HepG2 (cell line): Measurements from ENCODE around the gene PODN. TPM values are rescaled to one million over a fixed set of nuclear protein-coding genes. Genes with fewer than 3 reads are reported as not detected.
A peak's percentile ranks its signal among the peaks of the same experiment; 100 is the strongest.

Experiments
- BCL3 ChIP-seq: sonication (generic); formaldehyde crosslinking; IDR thresholded peaks from 2 replicates; pipeline ENCODE4 v1.5.1; 2020; ENCODE audit warnings: mild to moderate bottlenecking, missing genetic modification reagents, moderate library complexity
- CENPX ChIP-seq: sonication (generic); formaldehyde crosslinking; IDR thresholded peaks from 2 replicates; pipeline ENCODE4 v1.9.0; 2021; ENCODE audit warnings: mild to moderate bottlenecking, missing genetic modification reagents, moderate library complexity
- ERF ChIP-seq: IDR thresholded peaks from 2 replicates; pipeline ENCODE4 v1.6.1; 2018; ENCODE audit warnings: missing biosample characterization, missing genetic modification reagents
- ESRRA ChIP-seq: sonication (generic); formaldehyde crosslinking; IDR thresholded peaks from 2 replicates; pipeline ENCODE4 v1.5.1; 2020; ENCODE audit warnings: mild to moderate bottlenecking, low read depth, missing genetic modification reagents
- HDAC1 ChIP-seq: sonication (generic); formaldehyde crosslinking; IDR thresholded peaks from 2 replicates; pipeline ENCODE4 v1.5.1; 2020; ENCODE audit warnings: mild to moderate bottlenecking, missing genetic modification reagents
- HOXA9 ChIP-seq: sonication (generic); formaldehyde crosslinking; IDR thresholded peaks from 2 replicates; pipeline ENCODE4 v1.8.1; 2022; ENCODE audit warnings: missing genetic modification reagents, mild to moderate bottlenecking, moderate library complexity, borderline replicate concordance
- IRX3 ChIP-seq: sonication (generic); formaldehyde crosslinking; IDR thresholded peaks from 2 replicates; pipeline ENCODE4 v1.8.1; 2023; ENCODE audit warnings: mild to moderate bottlenecking, low read depth, missing genetic modification reagents, borderline replicate concordance
- KLF9 ChIP-seq: IDR thresholded peaks from 2 replicates; pipeline ENCODE4 v1.6.1; 2016; ENCODE audit warnings: low read depth
- MAZ ChIP-seq, 2 experiments: sonication (generic) in 1 of 2; formaldehyde crosslinking in 1 of 2; IDR thresholded peaks; 2 replicates each; pipeline versions ENCODE4 v1.5.0 to v1.6.1; 2012 to 2020; ENCODE audit warnings: low read depth in 2 of 2, mild to moderate bottlenecking in 2 of 2, borderline replicate concordance in 1 of 2, improper control_type of control experiment in 1 of 2, low read length in 1 of 2, missing genetic modification reagents in 1 of 2, moderate library complexity in 1 of 2
- NAIF1 ChIP-seq: sonication (generic); formaldehyde crosslinking; IDR thresholded peaks from 2 replicates; pipeline ENCODE4 v1.5.0; 2020; ENCODE audit warnings: mild to moderate bottlenecking, missing genetic modification reagents, borderline replicate concordance
- SOX5 ChIP-seq: IDR thresholded peaks from 2 replicates; pipeline ENCODE4 v1.6.1; 2016; ENCODE audit warnings: borderline replicate concordance
- SOX6 ChIP-seq, 2 experiments: fragments of 450-650 bp in 1 of 2; sonication (generic) in 1 of 2; formaldehyde crosslinking in 1 of 2; IDR thresholded peaks; 2 replicates each; pipeline versions ENCODE4 v1.4.0 to v1.6.1; 2017 to 2020; ENCODE audit warnings: antibody characterized with exemption in 1 of 2, mild to moderate bottlenecking in 1 of 2, missing genetic modification reagents in 1 of 2
- TCF7 ChIP-seq: sonication (generic); IDR thresholded peaks from 2 replicates; pipeline ENCODE4 v1.6.1; 2016; ENCODE audit warnings: antibody characterized with exemption, low read depth
- UBTF ChIP-seq: sonication (generic); formaldehyde crosslinking; IDR thresholded peaks from 2 replicates; pipeline ENCODE4 v1.4.0; 2020; ENCODE audit warnings: mild to moderate bottlenecking, missing genetic modification reagents
- ZBTB14 ChIP-seq: sonication (generic); formaldehyde crosslinking; IDR thresholded peaks from 2 replicates; pipeline ENCODE4 v1.4.0; 2020; ENCODE audit warnings: missing genetic modification reagents
- ZMYM2 ChIP-seq: sonication (generic); formaldehyde crosslinking; IDR thresholded peaks from 2 replicates; pipeline ENCODE4 v1.8.0; 2022; ENCODE audit warnings: mild to moderate bottlenecking, missing genetic modification reagents
- ZNF225 ChIP-seq: sonication (generic); formaldehyde crosslinking; IDR thresholded peaks from 2 replicates; pipeline ENCODE4 v1.4.0; 2020; ENCODE audit warnings: mild to moderate bottlenecking, missing genetic modification reagents
- ZNF253 ChIP-seq: sonication (generic); formaldehyde crosslinking; IDR thresholded peaks from 2 replicates; pipeline ENCODE4 v1.8.0; 2022; ENCODE audit warnings: mild to moderate bottlenecking, missing genetic modification reagents, borderline replicate concordance
- ZNF333 ChIP-seq: sonication (generic); formaldehyde crosslinking; IDR thresholded peaks from 2 replicates; pipeline ENCODE4 v1.4.0; 2020; ENCODE audit warnings: mild to moderate bottlenecking, missing genetic modification reagents, borderline replicate concordance
- ZNF619 ChIP-seq: sonication (generic); formaldehyde crosslinking; IDR thresholded peaks from 2 replicates; pipeline ENCODE4 v1.4.0; 2020; ENCODE audit warnings: mild to moderate bottlenecking, missing genetic modification reagents
- ZXDC ChIP-seq: sonication (generic); formaldehyde crosslinking; IDR thresholded peaks from 2 replicates; pipeline ENCODE4 v1.5.0; 2020; ENCODE audit warnings: mild to moderate bottlenecking, missing genetic modification reagents
- polyA plus RNA-seq, 8 experiments: library from polyadenylated mRNA; depleted of rRNA in 3 of 8; stranded (reverse) in 7 of 8; unstranded in 1 of 8; fragments of >200 nt; fragmentation: Illumina TruSeq in 4 of 8; extraction: Trizol in 4 of 8; gene quantifications; 2 replicates each; pipeline versions ENCODE4 v1.2.1 to v1.2.3, GENCODE V29; 2011 to 2016; ENCODE audit warnings: low read depth in 4 of 8, missing spikeins in 1 of 8, mixed read lengths in 1 of 8; ENCODE audit not compliant: insufficient read depth in 1 of 8
- total RNA-seq, 5 experiments: library from RNA; depleted of rRNA; stranded (reverse); fragments of >200 nt; fragmentation: Illumina TruSeq; extraction: Trizol; gene quantifications; 2 replicates each; pipeline ENCODE4 v1.2.3, GENCODE V29; 2016; ENCODE audit warnings: low read depth in 1 of 5

PODN gene
- total and polyA plus RNA-seq, 2 of the 13 experiments (the other 11 are each of a cell fraction or from before 2014, with no cell fraction given) = 0.13 TPM; not detected in 1

DNA sequence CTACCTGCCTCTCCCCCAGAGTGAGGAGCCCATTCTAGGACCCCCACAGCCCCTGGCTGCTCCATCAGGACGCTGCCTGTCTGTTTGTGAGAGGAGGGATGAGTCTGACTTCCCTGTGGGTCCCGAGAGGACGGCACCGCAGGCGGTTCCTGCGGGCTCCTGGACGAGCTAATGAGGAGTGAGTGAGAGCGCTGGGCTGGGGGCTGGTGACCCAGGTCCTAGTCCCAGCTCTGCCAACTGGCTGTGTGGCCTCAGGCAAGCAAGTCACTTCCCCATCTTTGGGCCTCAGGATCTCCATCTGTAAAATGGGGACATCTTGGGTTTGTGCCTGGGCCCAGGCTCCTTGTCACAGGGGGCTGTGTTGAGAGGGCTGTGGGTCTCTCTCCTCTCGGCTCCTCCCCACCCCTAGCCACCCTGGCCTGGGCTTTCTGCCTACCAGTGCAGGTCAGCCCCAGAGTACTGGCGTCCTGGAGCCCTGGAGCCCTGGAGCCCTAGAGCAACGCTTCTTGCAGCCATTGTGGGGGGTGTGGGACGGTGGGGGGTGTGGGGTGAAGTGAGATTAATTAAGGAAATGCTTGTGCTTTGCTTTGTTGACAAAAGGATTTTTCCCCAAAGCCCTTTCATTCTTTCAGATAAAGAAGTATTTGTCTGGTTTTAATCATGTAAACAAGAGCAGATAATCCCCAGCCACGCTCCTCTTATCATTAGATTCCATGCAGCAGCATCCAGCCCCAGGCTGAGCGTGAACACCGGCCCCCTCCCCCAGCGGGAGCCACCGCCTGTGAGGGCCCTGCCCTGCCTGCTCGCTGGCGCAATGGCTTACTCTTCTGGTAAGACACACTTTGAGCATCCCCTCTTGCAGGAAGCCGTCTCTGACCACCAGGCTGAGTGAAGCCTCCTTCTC is 53.6 kb downstream of the PODN start (continued):
- no peak for TF ChIP-seq ZNF253 (CRISPR knock-in tag)
- TF ChIP-seq ZNF225 (CRISPR knock-in tag) = no peak
- no peak for TF ChIP-seq KLF9 (CRISPR knock-in tag)
- TF ChIP-seq TCF7 = peak; percentile 28; the same call in 1 of the 2 replicates
- TF ChIP-seq MAZ (IDR thresholded peaks at IDR 0.05; ENCODE audit: borderline replicate concordance, low read depth, low read length) = no peak
- TF ChIP-seq MAZ (CRISPR knock-in tag; IDR thresholded peaks at IDR 0.05; ENCODE audit: low read depth) = peak; percentile 27; the same call in 1 of the 2 replicates
- no peak for TF ChIP-seq ZXDC (CRISPR knock-in tag)
- TF ChIP-seq ZBTB14 (CRISPR knock-in tag) = no peak
- TF ChIP-seq IRX3 (CRISPR knock-in tag) = no peak
- peak; percentile 33; the same call in 1 of the 2 replicates for TF ChIP-seq UBTF (CRISPR knock-in tag)
- no peak for TF ChIP-seq ESRRA
- TF ChIP-seq SOX6 (IDR thresholded peaks at IDR 0.05) = no peak
- TF ChIP-seq SOX6 (CRISPR knock-in tag; IDR thresholded peaks at IDR 0.05) = peak; percentile 74
- no peak for TF ChIP-seq HDAC1 (CRISPR knock-in tag)
- TF ChIP-seq ZMYM2 (CRISPR knock-in tag) = no peak
- no peak for TF ChIP-seq BCL3
- TF ChIP-seq ZNF333 (CRISPR knock-in tag) = no peak
- TF ChIP-seq HOXA9 (CRISPR knock-in tag) = no peak
- TF ChIP-seq SOX5 (CRISPR knock-in tag) = peak; percentile 51; the same call in 1 of the 2 replicates
- no peak for TF ChIP-seq NAIF1 (CRISPR knock-in tag)
- TF ChIP-seq ERF = peak; percentile 29
- no peak for TF ChIP-seq CENPX
- TF ChIP-seq ZNF619 (CRISPR knock-in tag) = no peak
